OCI-LY7 (cell line): ENCODE data around the gene CGB7.
"Not testable (repeated sequence)": the region's sequence is repeated elsewhere in the genome, so short reads cannot be mapped to it uniquely, and the experiment has no call there.

ENCODE experiments used
- EZH2phosphoT487 ChIP-seq: fragments of 200-600 bp; sonication (generic); IDR thresholded peaks from 2 replicates; pipeline ENCODE4 v1.6.1; 2018; ENCODE audit warnings: low read depth, borderline replicate concordance, mild to moderate bottlenecking, mixed run types, antibody characterized with exemption, low read length, moderate library complexity, mixed read lengths
- TF ChIP-seq, protein P1 (sequence below): fragments of 200-600 bp; sonication (generic); conservative IDR thresholded peaks from 2 replicates; pipeline ENCODE4 v1.5.1; 2014; ENCODE audit warnings: mild to moderate bottlenecking, antibody characterized with exemption, low read length, moderate library complexity, mixed read lengths

DNA sequence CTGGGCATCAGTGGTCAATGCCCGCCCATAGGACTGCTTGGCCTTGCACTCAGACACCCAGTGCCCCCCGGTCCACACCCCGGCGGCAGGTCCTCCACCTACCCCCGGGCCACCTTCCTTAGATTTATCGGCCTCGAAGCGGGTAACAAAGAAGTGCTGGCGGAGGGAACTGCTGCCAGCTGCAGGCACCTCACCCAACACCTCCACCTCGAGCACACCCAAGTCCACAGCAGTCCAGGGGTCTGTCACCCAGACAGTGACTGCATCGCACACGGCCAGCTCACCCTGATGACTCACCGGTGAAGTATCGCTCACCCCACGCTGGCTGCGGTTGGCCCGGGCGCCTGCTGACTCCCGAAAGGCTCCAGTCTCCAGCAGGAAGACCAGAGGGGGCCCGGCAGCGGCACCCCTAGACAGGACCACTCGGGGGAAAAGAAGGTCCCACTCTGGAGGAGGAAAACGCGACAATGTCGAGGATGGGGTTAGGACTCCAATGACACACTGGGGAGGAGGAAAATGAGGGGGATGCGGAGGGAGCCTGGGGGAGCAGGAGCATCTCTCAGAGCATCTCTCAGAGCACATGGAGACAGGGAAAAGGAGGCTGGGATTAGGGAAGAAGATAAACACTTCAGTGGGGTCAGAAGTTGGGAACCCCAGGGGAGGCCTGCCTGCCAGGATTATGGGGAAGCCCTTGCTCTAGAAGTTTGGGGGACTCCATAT, 18.8 kb downstream of the CGB7 start:
- TF ChIP-seq, protein P1, sequence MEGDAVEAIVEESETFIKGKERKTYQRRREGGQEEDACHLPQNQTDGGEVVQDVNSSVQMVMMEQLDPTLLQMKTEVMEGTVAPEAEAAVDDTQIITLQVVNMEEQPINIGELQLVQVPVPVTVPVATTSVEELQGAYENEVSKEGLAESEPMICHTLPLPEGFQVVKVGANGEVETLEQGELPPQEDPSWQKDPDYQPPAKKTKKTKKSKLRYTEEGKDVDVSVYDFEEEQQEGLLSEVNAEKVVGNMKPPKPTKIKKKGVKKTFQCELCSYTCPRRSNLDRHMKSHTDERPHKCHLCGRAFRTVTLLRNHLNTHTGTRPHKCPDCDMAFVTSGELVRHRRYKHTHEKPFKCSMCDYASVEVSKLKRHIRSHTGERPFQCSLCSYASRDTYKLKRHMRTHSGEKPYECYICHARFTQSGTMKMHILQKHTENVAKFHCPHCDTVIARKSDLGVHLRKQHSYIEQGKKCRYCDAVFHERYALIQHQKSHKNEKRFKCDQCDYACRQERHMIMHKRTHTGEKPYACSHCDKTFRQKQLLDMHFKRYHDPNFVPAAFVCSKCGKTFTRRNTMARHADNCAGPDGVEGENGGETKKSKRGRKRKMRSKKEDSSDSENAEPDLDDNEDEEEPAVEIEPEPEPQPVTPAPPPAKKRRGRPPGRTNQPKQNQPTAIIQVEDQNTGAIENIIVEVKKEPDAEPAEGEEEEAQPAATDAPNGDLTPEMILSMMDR = not testable (repeated sequence)
- TF ChIP-seq EZH2phosphoT487 = not testable (repeated sequence)
